ENCODE data around the gene CD96. TPM values are rescaled to one million over a fixed set of nuclear protein-coding genes. Genes with fewer than 3 reads are reported as not detected.

CD96 gene
- total RNA-seq, 1 experiment from 2014 or later = not detected

DNA sequence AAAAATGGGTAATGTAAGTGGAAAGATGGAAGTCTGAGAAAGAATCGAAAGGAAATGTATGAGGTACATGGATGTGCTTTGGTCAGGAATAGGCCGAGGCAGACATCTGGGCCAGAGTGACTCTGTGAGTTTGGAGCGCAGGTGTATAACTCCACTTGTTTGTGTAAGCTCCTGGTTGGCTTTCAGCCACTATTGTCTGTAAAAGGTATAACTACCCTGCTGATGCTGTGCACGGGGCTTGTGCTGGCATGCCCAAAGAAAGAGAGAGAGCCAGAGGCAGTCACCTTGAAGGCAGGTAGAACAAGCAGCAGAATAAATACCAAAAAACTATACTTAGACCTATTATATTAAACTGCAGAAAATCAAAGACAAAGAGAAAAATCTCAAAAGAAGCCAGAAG is 32.7 kb upstream of the CD96 start:
- no peaks in the 10 kb centered on the region for H3K79me1 ChIP-seq (ENCODE audit: insufficient read depth, low read depth, low read length, poor library complexity, severe bottlenecking)
- DNase-seq = no peak
- H3K27me3 ChIP-seq (ENCODE audit: insufficient read depth, low read length) = no peaks in the 10 kb centered on the region
- no CpG with 5 or more reads among the region's 4 CpGs for WGBS (ENCODE audit: extremely low coverage, insufficient read length, low lambda C conversion rate)
- H3K4ac ChIP-seq (ENCODE audit: low read depth, low read length) = no peak overlapping the region
- no peak overlapping the region for H3K23ac ChIP-seq (ENCODE audit: insufficient read length, low read depth, low read length)
- no peak overlapping the region for H3K9ac ChIP-seq (ENCODE audit: extremely low read depth, insufficient read length, low read length)
- H2BK15ac ChIP-seq (ENCODE audit: low read depth, low read length) = no peak overlapping the region
- no peaks in the 10 kb centered on the region for H3K27me3 Mint-ChIP-seq (ENCODE audit: low read depth)
- no peaks in the 10 kb centered on the region for H3K36me3 Mint-ChIP-seq (ENCODE audit: insufficient read depth in 1 of 3, low read depth in 3 of 3)
- H4K20me1 ChIP-seq (ENCODE audit: control insufficient read depth, insufficient read depth, insufficient read length) = no peaks in the 10 kb centered on the region
- no peaks in the 10 kb centered on the region for H3K23me2 ChIP-seq (ENCODE audit: insufficient read length, low read depth, low read length, poor library complexity, severe bottlenecking)
- H3K56ac ChIP-seq (ENCODE audit: insufficient read length, low read depth, low read length) = no peak overlapping the region
- no peak overlapping the region for H4K5ac ChIP-seq (ENCODE audit: insufficient read length, low read depth, low read length)
- no peak overlapping the region for H4K91ac ChIP-seq (ENCODE audit: insufficient read length, low read depth, low read length)
- no peaks in the 10 kb centered on the region for H3K79me2 ChIP-seq (ENCODE audit: insufficient read depth, low read length)
- H2AK5ac ChIP-seq (ENCODE audit: insufficient read length, low read length) = no peak overlapping the region
- no peak overlapping the region; a peak in 1 of 7 replicates for H3K27ac Mint-ChIP-seq
- TF ChIP-seq, protein P1, sequence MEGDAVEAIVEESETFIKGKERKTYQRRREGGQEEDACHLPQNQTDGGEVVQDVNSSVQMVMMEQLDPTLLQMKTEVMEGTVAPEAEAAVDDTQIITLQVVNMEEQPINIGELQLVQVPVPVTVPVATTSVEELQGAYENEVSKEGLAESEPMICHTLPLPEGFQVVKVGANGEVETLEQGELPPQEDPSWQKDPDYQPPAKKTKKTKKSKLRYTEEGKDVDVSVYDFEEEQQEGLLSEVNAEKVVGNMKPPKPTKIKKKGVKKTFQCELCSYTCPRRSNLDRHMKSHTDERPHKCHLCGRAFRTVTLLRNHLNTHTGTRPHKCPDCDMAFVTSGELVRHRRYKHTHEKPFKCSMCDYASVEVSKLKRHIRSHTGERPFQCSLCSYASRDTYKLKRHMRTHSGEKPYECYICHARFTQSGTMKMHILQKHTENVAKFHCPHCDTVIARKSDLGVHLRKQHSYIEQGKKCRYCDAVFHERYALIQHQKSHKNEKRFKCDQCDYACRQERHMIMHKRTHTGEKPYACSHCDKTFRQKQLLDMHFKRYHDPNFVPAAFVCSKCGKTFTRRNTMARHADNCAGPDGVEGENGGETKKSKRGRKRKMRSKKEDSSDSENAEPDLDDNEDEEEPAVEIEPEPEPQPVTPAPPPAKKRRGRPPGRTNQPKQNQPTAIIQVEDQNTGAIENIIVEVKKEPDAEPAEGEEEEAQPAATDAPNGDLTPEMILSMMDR (conservative IDR thresholded peaks at IDR 0.05) = no peak
- no peak overlapping the region for H2BK5ac ChIP-seq (ENCODE audit: insufficient read length, low read length)
- no peak overlapping the region for H2BK120ac ChIP-seq (ENCODE audit: low read depth, low read length, poor library complexity, severe bottlenecking)
- no peaks in the 10 kb centered on the region for H3K9me3 Mint-ChIP-seq
- no peak overlapping the region for H3K4me3 Mint-ChIP-seq
- H3K27ac ChIP-seq (ENCODE audit: insufficient read length, low read depth, low read length) = no peak overlapping the region
- peaks cover 3 to 10% of the 10 kb centered on the region in 2 experiments; a peak in 2 of 4 replicates for H3K4me1 Mint-ChIP-seq
- H3T11ph ChIP-seq (ENCODE audit: low read length) = no peak overlapping the region
- H3K18ac ChIP-seq (ENCODE audit: insufficient read length, low read depth, low read length) = no peak overlapping the region
- H2BK12ac ChIP-seq (ENCODE audit: insufficient read length, low read depth, low read length) = no peak overlapping the region
- no peak overlapping the region for H2AFZ ChIP-seq (ENCODE audit: low read length)
- H2BK20ac ChIP-seq (ENCODE audit: low read depth, low read length, poor library complexity, severe bottlenecking) = no peak overlapping the region
- H4K8ac ChIP-seq (replicated peaks; ENCODE audit: insufficient read length, low read depth, low read length) = no peak overlapping the region
- no peaks in the 10 kb centered on the region for H3K4me1 ChIP-seq (ENCODE audit: insufficient read depth, low read length)
- no peaks in the 10 kb centered on the region for H3K9me3 ChIP-seq (ENCODE audit: control insufficient read depth, low read depth, low read length)
- no peak overlapping the region for H3K4me2 ChIP-seq (ENCODE audit: insufficient read depth, insufficient read length, low read length)
- no peak overlapping the region for H3K14ac ChIP-seq (ENCODE audit: insufficient read depth, low read length)
